ENCODE measurements around the gene DONSON. TPM values are rescaled to one million over a fixed set of nuclear protein-coding genes. Genes with fewer than 3 reads are reported as not detected.

Gene DONSON
- total and polyA plus RNA-seq, 9 of the 15 experiments (the other 6 are each of a cell fraction or from before 2014, with no cell fraction given) = 26.7 to 124 (median 62.6) TPM

DNA sequence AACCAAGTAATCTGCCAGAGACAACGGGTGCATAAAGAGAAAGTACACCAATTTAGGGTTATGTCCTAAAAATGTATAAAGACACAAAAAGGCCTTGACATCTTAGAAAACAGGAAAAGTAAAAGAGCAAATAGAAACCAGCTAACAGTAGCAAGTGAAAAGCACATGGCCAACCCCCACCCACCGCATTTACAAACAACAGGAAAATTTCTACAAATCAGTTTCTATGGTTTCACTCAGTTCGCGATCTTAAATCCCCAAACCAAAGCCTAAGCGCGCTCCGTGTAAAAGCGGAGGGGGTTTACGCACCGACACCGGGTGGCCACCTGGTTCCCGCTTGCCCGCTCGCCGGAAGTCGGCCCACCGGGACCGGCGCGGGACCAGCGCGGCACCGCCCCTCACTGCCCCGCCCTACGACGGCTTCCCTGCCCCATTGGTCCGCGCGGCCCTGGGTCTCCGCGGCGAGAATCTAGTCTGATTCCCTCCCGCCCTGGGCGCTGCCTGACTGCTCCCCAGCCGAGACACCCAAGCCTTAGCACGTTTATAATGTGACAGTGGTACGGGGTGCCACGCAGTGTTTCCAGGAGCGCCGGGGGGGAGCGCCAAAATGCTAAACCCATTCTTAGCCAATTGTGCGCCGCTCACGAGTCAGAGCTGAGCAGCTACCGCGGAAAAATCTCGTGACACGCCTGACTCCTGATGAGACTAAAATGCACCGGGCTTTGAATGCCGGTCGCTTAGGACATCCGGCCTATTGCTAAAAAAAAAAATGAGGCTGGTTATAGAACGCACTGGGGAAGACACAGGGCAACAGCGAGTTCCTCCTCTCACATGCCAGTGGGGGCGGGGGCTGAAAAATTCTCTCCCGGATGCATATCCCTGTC lies 46.5 kb downstream of the DONSON start, which contains the start of gene GART (continued):
- TF ChIP-seq ZNF592 (IDR thresholded peaks at IDR 0.05) (peak; percentile 52; the same call in 1 of the 2 replicates), PCBP2 (IDR thresholded peaks at IDR 0.05; ENCODE audit: low read depth, low read length, poor library complexity, severe bottlenecking) (no peak), FOSL1 (tag; conservative IDR thresholded peaks at IDR 0.05) (0 out of 2 replicates have a peak, but pooled peaks have one; percentile 41), ZNF780A (CRISPR knock-in tag; IDR thresholded peaks at IDR 0.05) (no peak), RBM14 (IDR thresholded peaks at IDR 0.05; ENCODE audit: borderline replicate concordance, insufficient read depth, low read depth, low read length) (no peak), TRIM28 (IDR thresholded peaks at IDR 0.05) (no peak), ILF3 (IDR thresholded peaks at IDR 0.05; ENCODE audit: borderline replicate concordance) (peak; percentile 59; the same call in 1 of the 2 replicates), HIVEP1 (CRISPR knock-in tag; IDR thresholded peaks at IDR 0.05) (no peak), ZNF785 (CRISPR knock-in tag; IDR thresholded peaks at IDR 0.05) (no peak), FOXJ2 (tag; IDR thresholded peaks at IDR 0.05) (no peak), SRSF3 (IDR thresholded peaks at IDR 0.05; ENCODE audit: insufficient read depth, low read length) (0 out of 2 replicates have a peak, but pooled peaks have one; percentile 66), SREBF2 (CRISPR knock-in tag; IDR thresholded peaks at IDR 0.05) (no peak), PBX2 (CRISPR knock-in tag; IDR thresholded peaks at IDR 0.05; ENCODE audit: low read depth) (no peak), PBX2 (tag; conservative IDR thresholded peaks at IDR 0.05; ENCODE audit: low read depth) (no peak), CREBBP (IDR thresholded peaks at IDR 0.05; ENCODE audit: low read depth, low read length) (no peak), KDM5B (IDR thresholded peaks at IDR 0.05; ENCODE audit: insufficient replicate concordance, low read depth, low read length) (peak; percentile 85), SRSF9 (IDR thresholded peaks at IDR 0.05; ENCODE audit: borderline replicate concordance, low read depth, low read length) (no peak), ZNF586 (CRISPR knock-in tag; conservative IDR thresholded peaks at IDR 0.05) (0 out of 2 replicates have a peak, but pooled peaks have one; percentile 49)
